CD4-positive, CD25-positive, alpha-beta regulatory T cell (primary cell): ENCODE data around the gene B3GALT4. TPM values are rescaled to one million over a fixed set of nuclear protein-coding genes. Genes with fewer than 3 reads are reported as not detected.
"Not testable (repeated sequence)": the region's sequence is repeated elsewhere in the genome, so short reads cannot be mapped to it uniquely, and the experiment has no call there.

Experiments used
- ATAC-seq, 2 donors: fragments of 150-1000 bp; cut with Tn5 transposase; one replicate each; pipeline ENCODE4 v1.10.0; 2021; ENCODE audit warnings: low read depth in 2 of 2, moderate number of reproducible peaks in 2 of 2, moderate library complexity in 1 of 2
- DNase-seq, 3 donors: peaks; one replicate each; pipeline versions ENCODE4 v3.0.0 to v3.0.0-alpha.2; 2012 to 2022; ENCODE audit warnings: mixed read lengths in 1 of 3
- H3K27ac ChIP-seq: one replicate; pipeline ENCODE4 v1.7.0; 2013; ENCODE audit warnings: mild to moderate bottlenecking, low read length; ENCODE audit not compliant: insufficient read depth, poor library complexity, severe bottlenecking
- H3K27me3 ChIP-seq: one replicate; pipeline ENCODE4 v1.7.0; 2013; ENCODE audit warnings: low read length; ENCODE audit not compliant: control insufficient read depth, insufficient read depth
- H3K36me3 ChIP-seq: one replicate; pipeline ENCODE4 v1.7.0; 2013; ENCODE audit warnings: mild to moderate bottlenecking, low read length, moderate library complexity; ENCODE audit not compliant: control insufficient read depth, insufficient read depth
- H3K4me1 ChIP-seq: 2 replicates; pipeline ENCODE4 v1.7.0; 2013; ENCODE audit warnings: mild to moderate bottlenecking, low read length; ENCODE audit not compliant: insufficient read depth, control insufficient read depth, poor library complexity, severe bottlenecking
- H3K4me3 ChIP-seq: one replicate; pipeline ENCODE4 v1.7.0; 2013; ENCODE audit warnings: low read depth, mild to moderate bottlenecking, low read length, moderate library complexity
- H3K9me3 ChIP-seq, 2 experiments: 1 replicate in 1 of 2; 2 replicates in 1 of 2; pipeline ENCODE4 v1.7.0; 2013; ENCODE audit warnings: low read length in 2 of 2, mild to moderate bottlenecking in 1 of 2, moderate library complexity in 1 of 2; ENCODE audit not compliant: control insufficient read depth in 2 of 2
- H3K27ac Mint-ChIP-seq, 3 donors: one replicate each; pipeline ENCODE4 v1.8.0; 2020 to 2022; ENCODE audit warnings: mild to moderate bottlenecking in 3 of 3, mixed read lengths in 3 of 3, moderate library complexity in 2 of 3
- H3K27me3 Mint-ChIP-seq: one replicate; pipeline ENCODE4 v1.8.0; 2022; ENCODE audit warnings: mild to moderate bottlenecking, mixed read lengths
- H3K36me3 Mint-ChIP-seq: one replicate; pipeline ENCODE4 v1.8.0; 2020; ENCODE audit warnings: mixed read lengths
- H3K4me1 Mint-ChIP-seq, 4 donors: one replicate each; pipeline ENCODE4 v1.8.0; 2020 to 2022; ENCODE audit warnings: mixed read lengths in 4 of 4, mild to moderate bottlenecking in 1 of 4
- H3K4me3 Mint-ChIP-seq, 4 donors: one replicate each; pipeline ENCODE4 v1.8.0; 2020 to 2022; ENCODE audit warnings: mild to moderate bottlenecking in 4 of 4, mixed read lengths in 4 of 4, moderate library complexity in 3 of 4
- H3K9me3 Mint-ChIP-seq, 7 donors: one replicate each; pipeline ENCODE4 v1.8.0; 2020 to 2022; ENCODE audit warnings: mixed read lengths in 7 of 7, mild to moderate bottlenecking in 3 of 7, moderate library complexity in 2 of 7
- polyA plus RNA-seq, 4 donors: library from polyadenylated mRNA; unstranded; fragments of 300-500 nt; fragmentation: Illumina TruSeq; gene quantifications; one replicate each; pipeline ENCODE4 v1.2.3, GENCODE V29; 2021
- total RNA-seq: library from RNA; stranded (reverse); gene quantifications from one replicate; pipeline ENCODE4 v1.2.3, GENCODE V29; 2022

B3GALT4 gene
- total and polyA plus RNA-seq, 5 donors from 2014 or later: 17.5 to 35.9 (median 31.1) TPM

- no peak overlapping the region for H3K27ac ChIP-seq
- peaks cover 11% of the 10 kb centered on the region for H3K4me1 ChIP-seq
- H3K9me3 Mint-ChIP-seq: no peaks in the 10 kb centered on the region
- no peak overlapping the region for H3K4me3 ChIP-seq
- H3K27ac Mint-ChIP-seq: no peak overlapping the region
- no peaks in the 10 kb centered on the region for H3K27me3 ChIP-seq
- peaks cover 18% of the 10 kb centered on the region for H3K36me3 ChIP-seq
- H3K9me3 ChIP-seq: no peaks in the 10 kb centered on the region
- DNase-seq (no peak), ATAC-seq (no peak)
- H3K27me3 Mint-ChIP-seq: no peaks in the 10 kb centered on the region
- peaks cover 19% of the 10 kb centered on the region for H3K36me3 Mint-ChIP-seq
- no peak overlapping the region for H3K4me3 Mint-ChIP-seq
- peaks cover 9 to 31% (median 20%) of the 10 kb centered on the region in 4 donors for H3K4me1 Mint-ChIP-seq
Measured at GRCh38 chr6:33254591-33254990, 22.3 kb upstream of the B3GALT4 start.

GRCh38 chr6:33259032-33259431 is 17.9 kb upstream of the B3GALT4 start:
- DNase-seq (no peak), ATAC-seq (no peak)
- peaks cover 37% of the 10 kb centered on the region for H3K36me3 ChIP-seq
- H3K27me3 ChIP-seq: no peaks in the 10 kb centered on the region
- Mint-ChIP-seq H3K4me3 (no peak overlapping the region), H3K9me3 (no peaks in the 10 kb centered on the region), H3K27ac (no peak overlapping the region), H3K4me1 (peaks cover 0 to 11% (median 7%) of the 10 kb centered on the region in 4 donors), H3K27me3 (peaks cover 4% of the 10 kb centered on the region), H3K36me3 (peaks cover 23% of the 10 kb centered on the region)
- no peak overlapping the region for H3K4me3 ChIP-seq
- no peaks in the 10 kb centered on the region for H3K4me1 ChIP-seq
- no peak overlapping the region for H3K27ac ChIP-seq
- H3K9me3 ChIP-seq: no peaks in the 10 kb centered on the region

GRCh38 chr6:33262490-33262889 is 14.4 kb upstream of the B3GALT4 start:
- H3K9me3 ChIP-seq, H3K27me3 Mint-ChIP-seq, H3K4me1 ChIP-seq, ATAC-seq, H3K4me3 Mint-ChIP-seq, H3K27ac ChIP-seq, H3K27ac Mint-ChIP-seq, DNase-seq, H3K9me3 Mint-ChIP-seq, H3K27me3 ChIP-seq, H3K4me3 ChIP-seq, H3K4me1 Mint-ChIP-seq: not testable (repeated sequence)
- peaks cover 68% of the 10 kb centered on the region for H3K36me3 ChIP-seq
- H3K36me3 Mint-ChIP-seq: peaks cover 40% of the 10 kb centered on the region

- H3K4me1 Mint-ChIP-seq: peaks cover 0 to 12% (median 4%) of the 10 kb centered on the region in 4 donors
- no peak for ATAC-seq
- H3K4me1 ChIP-seq: no peaks in the 10 kb centered on the region
- no peak overlapping the region for H3K27ac Mint-ChIP-seq
- DNase-seq: no peak
- H3K36me3 Mint-ChIP-seq: peaks cover 51% of the 10 kb centered on the region
- no peak overlapping the region for H3K4me3 ChIP-seq
- no peaks in the 10 kb centered on the region for H3K9me3 Mint-ChIP-seq
- no peaks in the 10 kb centered on the region for H3K27me3 ChIP-seq
- no peaks in the 10 kb centered on the region for H3K9me3 ChIP-seq
- H3K27me3 Mint-ChIP-seq: peaks cover 4% of the 10 kb centered on the region
- H3K4me3 Mint-ChIP-seq: peak overlapping the region in 1 of 4 donors; percentile 25
- no peak overlapping the region for H3K27ac ChIP-seq
- H3K36me3 ChIP-seq: peaks cover 78% of the 10 kb centered on the region
Measured at GRCh38 chr6:33264015-33264414, 12.9 kb upstream of the B3GALT4 start.

GRCh38 chr6:33271117-33271467 is 5.8 kb upstream of the B3GALT4 start:
- peak overlapping the region; percentile 99 to 100 (median 100) for H3K27ac Mint-ChIP-seq
- Histone ChIP-seq H3K4me3 (peak overlapping the region; percentile 96), H3K4me1 (peaks cover 47% of the 10 kb centered on the region), H3K27ac (peak overlapping the region; percentile 90), H3K27me3 (no peaks in the 10 kb centered on the region), H3K9me3 (no peaks in the 10 kb centered on the region), H3K36me3 (peaks cover 59% of the 10 kb centered on the region)
- H3K4me3 Mint-ChIP-seq: peak overlapping the region; percentile 94 to 100 (median 98)
- ATAC-seq (peak in 1 of 2 donors; percentile 6), DNase-seq (no peak)
- no peaks in the 10 kb centered on the region for H3K27me3 Mint-ChIP-seq
- H3K4me1 Mint-ChIP-seq: peaks cover 5 to 61% (median 37%) of the 10 kb centered on the region in 4 donors
- no peaks in the 10 kb centered on the region for H3K9me3 Mint-ChIP-seq
- H3K36me3 Mint-ChIP-seq: peaks cover 46% of the 10 kb centered on the region

GRCh38 chr6:33271468-33272274 is 5.3 kb upstream of the B3GALT4 start, which contains the start of the genes RPS18 and VPS52:
Gene RPS18 (plus strand): TSS chr6:33272075. CDS start chr6:33272120, 45 bp downstream.
Gene VPS52 (minus strand): TSS chr6:33271876. CDS start chr6:33271675, 201 bp downstream.
- Mint-ChIP-seq H3K9me3 (no peaks in the 10 kb centered on the region), H3K36me3 (peaks cover 42% of the 10 kb centered on the region), H3K4me1 (peaks cover 5 to 67% (median 39%) of the 10 kb centered on the region in 4 donors), H3K27ac (peak within 1 kb of the TSS; percentile 99 to 100 (median 100)), H3K4me3 (peak within 1 kb of the TSS; percentile 94 to 100 (median 98)), H3K27me3 (no peaks in the 10 kb centered on the region)
- peak within 1 kb of the TSS; percentile 90 for H3K27ac ChIP-seq
- DNase-seq (peak; percentile 90 to 99 (median 95)), ATAC-seq (peak; percentile 86 to 91)
- H3K27me3 ChIP-seq: no peaks in the 10 kb centered on the region
- peak within 1 kb of the TSS; percentile 96 for H3K4me3 ChIP-seq
- peaks cover 54% of the 10 kb centered on the region for H3K36me3 ChIP-seq
- peaks cover 53% of the 10 kb centered on the region for H3K4me1 ChIP-seq
- H3K9me3 ChIP-seq: no peaks in the 10 kb centered on the region

- Histone ChIP-seq H3K4me3 (peak overlapping the region; percentile 96), H3K9me3 (no peaks in the 10 kb centered on the region), H3K4me1 (peaks cover 58% of the 10 kb centered on the region), H3K27ac (peak overlapping the region; percentile 90), H3K36me3 (peaks cover 46% of the 10 kb centered on the region), H3K27me3 (no peaks in the 10 kb centered on the region)
- Mint-ChIP-seq H3K9me3 (no peaks in the 10 kb centered on the region), H3K4me1 (peaks cover 5 to 68% (median 39%) of the 10 kb centered on the region in 4 donors), H3K27ac (peak overlapping the region; percentile 99 to 100 (median 100)), H3K36me3 (peaks cover 36% of the 10 kb centered on the region), H3K27me3 (no peaks in the 10 kb centered on the region), H3K4me3 (peak overlapping the region; percentile 94 to 100 (median 98))
- ATAC-seq (no peak), DNase-seq (no peak)
Measured at GRCh38 chr6:33272275-33273128, 4.4 kb upstream of the B3GALT4 start.
